HEK293T (cell line): ENCODE results near the gene BBS1.
A peak's percentile ranks its signal among the peaks of the same experiment; 100 is the strongest.
"Not testable (repeated sequence)": the region's sequence is repeated elsewhere in the genome, so short reads cannot be mapped to it uniquely, and the experiment has no call there.

Experiments used
- CTCF ChIA-PET: fragments of 350-600 bp; formaldehyde crosslinking; extraction: SDS; loops from one replicate; lab custom pipeline; 2021; ENCODE audit warnings: antibody characterized with exemption, inconsistent platforms; lab: Yijun Ruan, JAX
- POLR2A ChIA-PET: fragments of 350-600 bp; formaldehyde crosslinking; extraction: SDS; loops from one replicate; lab custom pipeline; 2020; ENCODE audit warnings: antibody characterized with exemption, inconsistent platforms; lab: Yijun Ruan, JAX
- DNase-seq: peaks from one replicate; pipeline ENCODE4 v3.0.0; 2012; ENCODE audit warnings: mixed read lengths; ENCODE audit errors: extremely low spot score
- ARNT ChIP-seq: fragments of 450-650 bp; IDR thresholded peaks from 2 replicates; pipeline ENCODE4 v1.6.1; 2017; ENCODE audit warnings: mild to moderate bottlenecking
- BHLHE40 ChIP-seq: fragments of 450-650 bp; IDR thresholded peaks from 2 replicates; pipeline ENCODE4 v1.6.1; 2016; ENCODE audit warnings: mild to moderate bottlenecking, moderate library complexity, borderline replicate concordance
- CTBP1 ChIP-seq: fragments of 450-650 bp; IDR thresholded peaks from 2 replicates; pipeline ENCODE4 v1.6.1; 2016; ENCODE audit warnings: borderline replicate concordance
- ELF4 ChIP-seq: fragments of 450-650 bp; IDR thresholded peaks from 2 replicates; pipeline ENCODE4 v1.6.1; 2017; ENCODE audit warnings: antibody characterized with exemption
- FOXA1 ChIP-seq: fragments of 450-650 bp; IDR thresholded peaks from 2 replicates; pipeline ENCODE4 v1.6.1; 2016; ENCODE audit warnings: mild to moderate bottlenecking
- FOXK2 ChIP-seq: fragments of 450-650 bp; IDR thresholded peaks from 2 replicates; pipeline ENCODE4 v1.6.1; 2016; ENCODE audit warnings: mild to moderate bottlenecking
- FOXM1 ChIP-seq: fragments of 450-650 bp; IDR thresholded peaks from 2 replicates; pipeline ENCODE4 v1.6.1; 2017; ENCODE audit warnings: mild to moderate bottlenecking, borderline replicate concordance
- HDGF ChIP-seq: fragments of 450-650 bp; IDR thresholded peaks from 2 replicates; pipeline ENCODE4 v1.6.1; 2017; ENCODE audit warnings: antibody characterized with exemption, borderline replicate concordance
- L3MBTL2 ChIP-seq: fragments of 450-650 bp; conservative IDR thresholded peaks from 2 replicates; pipeline ENCODE4 v1.6.1; 2016; ENCODE audit warnings: mild to moderate bottlenecking
- LEF1 ChIP-seq: fragments of 450-650 bp; IDR thresholded peaks from 2 replicates; pipeline ENCODE4 v1.6.1; 2017; ENCODE audit warnings: mild to moderate bottlenecking, borderline replicate concordance
- NFRKB ChIP-seq: fragments of 450-650 bp; IDR thresholded peaks from 2 replicates; pipeline ENCODE4 v1.6.1; 2016; ENCODE audit warnings: mild to moderate bottlenecking, moderate library complexity
- PKNOX1 ChIP-seq: fragments of 450-650 bp; IDR thresholded peaks from 2 replicates; pipeline ENCODE4 v1.6.1; 2016
- SP1 ChIP-seq: fragments of 450-650 bp; IDR thresholded peaks from 2 replicates; pipeline ENCODE4 v1.6.1; 2017
- SUZ12 ChIP-seq: fragments of 450-650 bp; IDR thresholded peaks from 2 replicates; pipeline ENCODE4 v1.6.1; 2016; ENCODE audit warnings: mild to moderate bottlenecking
- TARDBP ChIP-seq: fragments of 450-650 bp; IDR thresholded peaks from 2 replicates; pipeline ENCODE4 v1.6.1; 2016
- ZNF384 ChIP-seq: fragments of 450-650 bp; IDR thresholded peaks from 2 replicates; pipeline ENCODE4 v1.6.1; 2016

Gene BBS1

GRCh38 chr11:66510271-66510989 lies at the start of gene BBS1:
TSS of gene BBS1 (plus strand) at chr11:66510635. CDS start at chr11:66510660, 25 bp downstream.
- ChIA-PET CTCF (interaction anchor here (3.9 kb wide), 1 partner anchor 19 kb away, joined by 15 read pairs; no protein-coding TSS in a partner anchor), POLR2A (interaction anchor here (0.6 to 1.5 kb wide), 6 partner anchors 8 to 167 kb away, joined by 3 to 8 read pairs (median 3); partner anchors contain the start of genes MRPL11 and RBM4B)
- TF ChIP-seq ELF4 (no peak), CTBP1 (peak; percentile 77), SP1 (peak; percentile 38; the same call in 1 of the 2 replicates), FOXA1 (no peak), NFRKB (peak; percentile 57; the same call in 1 of the 2 replicates), TARDBP (no peak), ARNT (no peak), SUZ12 (no peak), HDGF (no peak), L3MBTL2 (no peak)
- DNase-seq, result peak; percentile 91

- no peak for DNase-seq
- CTCF ChIA-PET, result no interaction called here
- no peak for TF ChIP-seq ZNF384
- no peak for TF ChIP-seq FOXK2
- no peak for TF ChIP-seq TARDBP
- TF ChIP-seq HDGF, result no peak
- no peak for TF ChIP-seq PKNOX1
- TF ChIP-seq CTBP1, result no peak
- no peak for TF ChIP-seq SP1
- no peak for TF ChIP-seq BHLHE40
- TF ChIP-seq L3MBTL2, result no peak
- no peak for TF ChIP-seq ELF4
- no peak for TF ChIP-seq LEF1
- TF ChIP-seq SUZ12, result no peak
- TF ChIP-seq FOXM1, result no peak
- TF ChIP-seq NFRKB, result no peak
- no peak for TF ChIP-seq FOXA1
- TF ChIP-seq ARNT, result no peak
- POLR2A ChIA-PET, result no interaction called here
These were observed 48.4 kb upstream of the BBS1 start for GRCh38 chr11:66462010-66462409.

- TF ChIP-seq PKNOX1 (no peak), LEF1 (no peak), BHLHE40 (no peak), FOXM1 (no peak), NFRKB (no peak), FOXK2 (no peak), ELF4 (no peak), SUZ12 (no peak), FOXA1 (no peak), ARNT (no peak), SP1 (no peak), L3MBTL2 (no peak), HDGF (no peak), ZNF384 (no peak), CTBP1 (no peak)
- DNase-seq, result no peak
- ChIA-PET CTCF (no interaction called here), POLR2A (no interaction called here)
These were observed 47.5 kb upstream of the BBS1 start for GRCh38 chr11:66462911-66463310.

GRCh38 chr11:66464116-66464515 lies 46.3 kb upstream of the BBS1 start:
- DNase-seq, CTCF ChIA-PET, POLR2A ChIA-PET: not testable (repeated sequence)

- ChIA-PET POLR2A (interaction anchor here (0.8 kb wide), 1 partner anchor 15 kb away, joined by 4 read pairs; the partner anchor contains the start of gene DPP3), CTCF (interaction anchor here (0.7 kb wide), 1 partner anchor 14 kb away, joined by 5 read pairs; no protein-coding TSS in a partner anchor)
- no peak for TF ChIP-seq ELF4
- no peak for DNase-seq
These were observed 45.5 kb upstream of the BBS1 start for GRCh38 chr11:66464916-66465315.

- ChIA-PET POLR2A (interaction anchor here (0.8 to 1.7 kb wide), 4 partner anchors 14 to 27 kb away, joined by 3 to 11 read pairs (median 6); partner anchors contain the start of genes DPP3 and MRPL11), CTCF (interaction anchor here (0.7 kb wide), 1 partner anchor 13 kb away, joined by 5 read pairs; no protein-coding TSS in a partner anchor)
- TF ChIP-seq TARDBP (no peak), NFRKB (no peak), FOXA1 (no peak)
- no peak for DNase-seq
These were observed 44.8 kb upstream of the BBS1 start for GRCh38 chr11:66465373-66466224.
